BE2C (cell line): ENCODE measurements around the gene ITGB6.
A peak's percentile ranks its signal among the peaks of the same experiment; 100 is the strongest.

Experiments
- DNase-seq: peaks from one replicate; pipeline ENCODE4 v3.0.0-alpha.2; 2020
- H3K27me3 ChIP-seq: fragments of 250-450 bp; sonication (Bioruptor Pico); 2 replicates; pipeline ENCODE4 v1.5.1; 2020; ENCODE audit warnings: mild to moderate bottlenecking
- H3K36me3 ChIP-seq: fragments of 250-450 bp; sonication (Bioruptor Pico); 2 replicates; pipeline ENCODE4 v1.5.1; 2020; ENCODE audit warnings: mild to moderate bottlenecking
- H3K4me1 ChIP-seq: fragments of 250-450 bp; sonication (Bioruptor Pico); 2 replicates; pipeline ENCODE4 v1.5.1; 2020
- H3K4me3 ChIP-seq: 2 replicates; pipeline ENCODE4 v1.5.1; 2011; ENCODE audit warnings: low read depth, low read length
- H3K9me3 ChIP-seq: fragments of 250-450 bp; sonication (Bioruptor Pico); 2 replicates; pipeline ENCODE4 v1.5.1; 2020
- TF ChIP-seq, protein P1 (sequence below): IDR thresholded peaks from 2 replicates; pipeline ENCODE4 v1.5.1; 2012; ENCODE audit warnings: mild to moderate bottlenecking, low read depth, low read length

ITGB6 gene

DNA sequence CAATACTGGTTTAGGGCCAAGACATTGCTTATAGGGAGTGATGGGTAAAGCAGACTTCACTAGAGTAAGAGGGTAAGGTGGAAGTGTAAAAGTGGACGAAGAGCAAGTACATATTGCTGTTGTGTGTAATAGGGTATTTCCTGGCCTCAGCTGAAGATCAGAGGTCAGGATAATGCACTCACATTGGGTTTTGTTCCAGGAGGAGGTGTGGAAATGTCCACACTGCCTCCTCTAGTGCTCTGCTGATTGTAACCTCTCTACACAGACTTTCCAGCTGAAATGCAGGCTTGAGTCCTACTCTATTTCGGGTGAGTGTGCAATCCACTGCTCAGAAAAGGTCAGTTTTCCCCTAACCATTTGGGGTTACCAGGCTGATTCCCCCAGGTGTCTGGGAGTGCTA, 96.0 kb downstream of the ITGB6 start:
- H3K27me3 ChIP-seq: no peaks in the 10 kb centered on the region
- no peaks in the 10 kb centered on the region for H3K36me3 ChIP-seq
- H3K4me3 ChIP-seq: no peak overlapping the region
- no peaks in the 10 kb centered on the region for H3K4me1 ChIP-seq
- TF ChIP-seq, protein P1, sequence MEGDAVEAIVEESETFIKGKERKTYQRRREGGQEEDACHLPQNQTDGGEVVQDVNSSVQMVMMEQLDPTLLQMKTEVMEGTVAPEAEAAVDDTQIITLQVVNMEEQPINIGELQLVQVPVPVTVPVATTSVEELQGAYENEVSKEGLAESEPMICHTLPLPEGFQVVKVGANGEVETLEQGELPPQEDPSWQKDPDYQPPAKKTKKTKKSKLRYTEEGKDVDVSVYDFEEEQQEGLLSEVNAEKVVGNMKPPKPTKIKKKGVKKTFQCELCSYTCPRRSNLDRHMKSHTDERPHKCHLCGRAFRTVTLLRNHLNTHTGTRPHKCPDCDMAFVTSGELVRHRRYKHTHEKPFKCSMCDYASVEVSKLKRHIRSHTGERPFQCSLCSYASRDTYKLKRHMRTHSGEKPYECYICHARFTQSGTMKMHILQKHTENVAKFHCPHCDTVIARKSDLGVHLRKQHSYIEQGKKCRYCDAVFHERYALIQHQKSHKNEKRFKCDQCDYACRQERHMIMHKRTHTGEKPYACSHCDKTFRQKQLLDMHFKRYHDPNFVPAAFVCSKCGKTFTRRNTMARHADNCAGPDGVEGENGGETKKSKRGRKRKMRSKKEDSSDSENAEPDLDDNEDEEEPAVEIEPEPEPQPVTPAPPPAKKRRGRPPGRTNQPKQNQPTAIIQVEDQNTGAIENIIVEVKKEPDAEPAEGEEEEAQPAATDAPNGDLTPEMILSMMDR: no peak
- no peaks in the 10 kb centered on the region for H3K9me3 ChIP-seq
- DNase-seq: no peak

DNA sequence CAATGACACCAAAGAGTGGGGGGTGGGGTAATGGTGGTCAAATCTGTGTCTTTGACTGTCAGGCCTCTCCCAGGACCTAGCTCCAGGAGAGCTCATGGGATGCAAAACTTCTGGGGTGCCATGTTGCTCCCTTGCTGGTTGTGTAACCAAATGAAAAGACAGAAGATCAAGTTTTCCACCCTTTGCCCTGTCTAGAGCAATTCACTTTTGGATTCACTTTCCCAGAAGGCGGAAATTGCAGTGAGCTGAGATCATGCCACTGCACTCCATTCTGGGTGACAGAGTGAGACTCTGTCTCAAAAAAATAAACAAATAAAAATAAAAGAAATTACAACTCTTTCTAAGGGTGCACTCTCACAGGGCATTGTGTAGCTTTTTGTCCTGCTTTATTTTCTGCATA, 102.7 kb downstream of the ITGB6 start:
- TF ChIP-seq, protein P1: no peak
- no peaks in the 10 kb centered on the region for H3K4me1 ChIP-seq
- no peak for DNase-seq
- H3K9me3 ChIP-seq: no peaks in the 10 kb centered on the region
- no peak overlapping the region for H3K4me3 ChIP-seq
- no peaks in the 10 kb centered on the region for H3K27me3 ChIP-seq
- H3K36me3 ChIP-seq: no peaks in the 10 kb centered on the region

DNA sequence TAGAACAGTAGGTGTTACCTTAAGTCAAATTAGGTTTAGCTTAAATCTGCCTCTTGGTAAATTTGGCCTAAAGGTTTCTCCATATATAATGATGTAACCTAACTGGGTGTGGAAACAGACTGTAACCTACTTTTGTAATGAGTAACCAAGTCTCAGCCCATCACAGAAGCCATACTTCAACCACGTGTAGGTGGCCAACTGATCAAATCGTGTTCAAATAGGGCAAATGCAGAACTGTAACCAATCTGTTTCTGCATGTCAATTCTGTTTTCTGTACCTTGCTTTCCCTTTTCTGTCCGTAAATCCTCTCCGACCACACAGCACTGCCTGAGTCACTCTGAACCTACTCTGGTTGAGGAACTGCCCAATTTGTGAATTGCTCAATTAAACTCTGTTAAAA, 103.7 kb downstream of the ITGB6 start:
- TF ChIP-seq, protein P1: no peak
- H3K9me3 ChIP-seq: no peaks in the 10 kb centered on the region
- H3K36me3 ChIP-seq: no peaks in the 10 kb centered on the region
- no peak for DNase-seq
- no peaks in the 10 kb centered on the region for H3K4me1 ChIP-seq
- no peaks in the 10 kb centered on the region for H3K27me3 ChIP-seq
- H3K4me3 ChIP-seq: no peak overlapping the region

DNA sequence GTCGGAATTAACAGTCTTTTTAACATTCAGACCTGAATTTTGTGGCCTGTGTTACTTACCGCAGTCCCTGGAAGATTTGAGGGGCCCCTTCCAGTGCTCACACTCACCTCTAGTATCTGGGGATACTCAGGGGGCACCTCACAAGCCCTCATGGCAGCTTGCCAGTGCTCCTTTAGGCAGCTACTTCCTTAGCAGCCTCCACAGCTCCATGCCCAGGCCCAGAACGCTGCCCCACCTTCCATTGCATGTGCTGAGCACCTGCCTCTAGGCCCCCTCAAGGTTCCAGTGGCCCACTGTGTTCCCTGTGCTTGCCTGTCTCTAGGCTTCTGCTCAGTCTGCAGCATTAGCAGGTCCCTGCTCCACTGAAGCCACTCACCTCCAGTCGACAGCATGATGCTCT, 107.6 kb downstream of the ITGB6 start:
- TF ChIP-seq, protein P1: no peak
- Histone ChIP-seq H3K9me3 (no peaks in the 10 kb centered on the region), H3K36me3 (no peaks in the 10 kb centered on the region), H3K27me3 (no peaks in the 10 kb centered on the region), H3K4me3 (no peak overlapping the region), H3K4me1 (no peaks in the 10 kb centered on the region)
- no peak for DNase-seq

DNA sequence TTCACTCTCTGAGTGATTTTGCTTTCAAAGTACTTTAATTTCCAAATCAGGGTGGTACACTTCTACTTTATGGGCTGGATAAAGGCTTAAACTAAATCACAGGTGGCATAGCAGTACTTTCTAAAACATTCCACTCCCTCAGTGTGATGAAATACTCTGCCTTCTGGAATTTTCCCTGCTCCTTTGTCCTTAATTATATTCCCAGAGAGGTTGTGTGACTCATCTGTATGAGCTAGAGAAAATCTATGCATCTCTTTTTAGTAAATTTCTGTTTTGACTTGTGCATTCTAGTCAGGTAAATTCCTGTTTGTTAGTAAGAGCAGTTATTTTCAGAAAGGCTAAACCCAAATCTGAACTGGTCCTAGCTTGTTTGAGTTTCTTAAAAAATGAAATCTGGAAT, 108.7 kb downstream of the ITGB6 start:
- Histone ChIP-seq H3K27me3 (no peaks in the 10 kb centered on the region), H3K4me3 (no peak overlapping the region), H3K36me3 (no peaks in the 10 kb centered on the region), H3K9me3 (no peaks in the 10 kb centered on the region), H3K4me1 (no peaks in the 10 kb centered on the region)
- TF ChIP-seq, protein P1: no peak
- DNase-seq: no peak

DNA sequence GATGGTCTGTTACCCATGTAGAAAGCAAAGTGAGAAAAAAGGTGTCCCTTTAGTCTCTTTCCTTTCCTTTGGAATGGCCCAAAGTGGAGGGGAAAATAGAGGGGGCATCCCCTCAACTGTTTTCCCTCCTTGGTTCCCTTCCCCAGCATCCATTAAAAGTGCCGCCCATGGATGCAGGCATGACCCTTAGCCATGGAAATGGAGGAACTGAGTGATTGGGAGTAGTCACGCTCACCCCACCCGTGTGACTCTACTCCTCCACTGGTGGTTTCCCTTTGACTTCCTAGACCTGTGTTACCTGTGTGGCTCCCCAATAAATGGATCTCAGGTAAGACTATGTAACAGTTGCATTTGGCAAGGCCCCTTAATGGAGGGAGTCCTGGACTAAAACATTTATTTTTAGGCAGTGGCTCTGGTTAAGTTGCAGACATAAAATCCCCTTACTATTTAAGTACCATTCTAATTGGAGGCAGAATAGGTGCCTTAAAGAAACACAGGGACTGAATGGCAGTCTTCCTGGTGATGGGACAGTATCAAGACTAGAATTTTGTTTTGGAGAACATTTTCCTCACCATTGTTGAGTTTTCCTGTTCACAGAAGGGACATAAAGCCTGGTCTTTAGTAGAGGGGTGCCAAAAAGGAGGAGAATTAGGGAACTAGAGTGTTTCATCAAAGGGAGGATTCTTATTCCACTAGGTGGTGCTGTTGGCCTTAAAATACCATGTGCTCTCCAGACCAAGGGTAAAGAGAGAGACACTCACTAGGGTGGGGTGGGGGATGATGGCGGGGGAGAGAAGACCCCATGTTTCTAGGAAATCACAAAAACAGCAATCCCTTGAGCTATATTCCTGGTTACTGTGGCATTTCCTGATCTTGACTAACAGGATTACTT, 112.0 kb downstream of the ITGB6 start:
- no peaks in the 10 kb centered on the region for H3K4me1 ChIP-seq
- no peaks in the 10 kb centered on the region for H3K9me3 ChIP-seq
- no peaks in the 10 kb centered on the region for H3K36me3 ChIP-seq
- TF ChIP-seq, protein P1: peak; percentile 49
- H3K27me3 ChIP-seq: no peaks in the 10 kb centered on the region
- DNase-seq: peak; percentile 15
- no peak overlapping the region for H3K4me3 ChIP-seq
